Measurements from ENCODE around the gene THTPA. TPM values are rescaled to one million over a fixed set of nuclear protein-coding genes. Genes with fewer than 3 reads are reported as not detected.
A peak's percentile ranks its signal among the peaks of the same experiment; 100 is the strongest.

THTPA gene
- total and polyA plus RNA-seq, 2 of the 13 experiments (the other 11 are each of a cell fraction or from before 2014, with no cell fraction given): 7.4 to 8.7 TPM

- TF ChIP-seq CBFB (CRISPR knock-in tag; IDR thresholded peaks at IDR 0.05) (no peak), ZNF30 (CRISPR knock-in tag; IDR thresholded peaks at IDR 0.05) (0 out of 2 replicates have a peak, but pooled peaks have one; percentile 71), TAF1 (CRISPR knock-in tag; IDR thresholded peaks at IDR 0.05) (no peak), FOXC1 (CRISPR knock-in tag; IDR thresholded peaks at IDR 0.05; ENCODE audit: borderline replicate concordance) (0 out of 2 replicates have a peak, but pooled peaks have one; percentile 25), USF2 (IDR thresholded peaks at IDR 0.05; ENCODE audit: low read depth, low read length) (0 out of 2 replicates have a peak, but pooled peaks have one; percentile 1), USF2 (CRISPR knock-in tag; IDR thresholded peaks at IDR 0.05; ENCODE audit: borderline replicate concordance) (no peak), RBAK (CRISPR knock-in tag; IDR thresholded peaks at IDR 0.05) (0 out of 2 replicates have a peak, but pooled peaks have one; percentile 8), IRF9 (CRISPR knock-in tag; IDR thresholded peaks at IDR 0.05; ENCODE audit: borderline replicate concordance) (no peak), TBX2 (CRISPR knock-in tag; IDR thresholded peaks at IDR 0.05; ENCODE audit: borderline replicate concordance) (no peak), E2F2 (CRISPR knock-in tag; IDR thresholded peaks at IDR 0.05; ENCODE audit: borderline replicate concordance) (no peak), ZNF790 (CRISPR knock-in tag; IDR thresholded peaks at IDR 0.05; ENCODE audit: borderline replicate concordance) (no peak), ZNF264 (CRISPR knock-in tag; IDR thresholded peaks at IDR 0.05) (no peak), MLLT10 (CRISPR knock-in tag; IDR thresholded peaks at IDR 0.05) (no peak), NFE2 (CRISPR knock-in tag; IDR thresholded peaks at IDR 0.05) (no peak), DNMT1 (CRISPR knock-in tag; IDR thresholded peaks at IDR 0.05) (no peak), SNRNP70 (IDR thresholded peaks at IDR 0.05; ENCODE audit: low read depth, low read length) (no peak), ZBTB39 (CRISPR knock-in tag; IDR thresholded peaks at IDR 0.05) (no peak), HMG20A (CRISPR knock-in tag; IDR thresholded peaks at IDR 0.05; ENCODE audit: borderline replicate concordance) (no peak), FOXO4 (CRISPR knock-in tag; conservative IDR thresholded peaks at IDR 0.05) (no peak), ZNF282 (IDR thresholded peaks at IDR 0.05; ENCODE audit: partially characterized antibody) (no peak), PHF20 (CRISPR knock-in tag; IDR thresholded peaks at IDR 0.05) (0 out of 2 replicates have a peak, but pooled peaks have one; percentile 16), ZNF7 (CRISPR knock-in tag; IDR thresholded peaks at IDR 0.05) (no peak), ZNF556 (CRISPR knock-in tag; IDR thresholded peaks at IDR 0.05; ENCODE audit: borderline replicate concordance) (no peak), JUND (CRISPR knock-in tag; IDR thresholded peaks at IDR 0.05) (no peak)
Measured at GRCh38 chr14:23601424-23601823, 45.4 kb downstream of the THTPA start (continued).

Measured in HepG2 (cell line).